Measurements from ENCODE around the gene MAGEA9.
"Not testable (repeated sequence)": the region's sequence is repeated elsewhere in the genome, so short reads cannot be mapped to it uniquely, and the experiment has no call there.

MAGEA9 gene, protein sequence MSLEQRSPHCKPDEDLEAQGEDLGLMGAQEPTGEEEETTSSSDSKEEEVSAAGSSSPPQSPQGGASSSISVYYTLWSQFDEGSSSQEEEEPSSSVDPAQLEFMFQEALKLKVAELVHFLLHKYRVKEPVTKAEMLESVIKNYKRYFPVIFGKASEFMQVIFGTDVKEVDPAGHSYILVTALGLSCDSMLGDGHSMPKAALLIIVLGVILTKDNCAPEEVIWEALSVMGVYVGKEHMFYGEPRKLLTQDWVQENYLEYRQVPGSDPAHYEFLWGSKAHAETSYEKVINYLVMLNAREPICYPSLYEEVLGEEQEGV
- total RNA-seq = 0 reads per million in 3 experiments

GRCh38 chrX:149781727-149782126 is at the start of gene MAGEA9:
Gene MAGEA9, plus strand, starts transcription at chrX:149781930. Its CDS starts 4,281 bp downstream, at chrX:149786211.
- not testable (repeated sequence) for DNase-seq

DNA sequence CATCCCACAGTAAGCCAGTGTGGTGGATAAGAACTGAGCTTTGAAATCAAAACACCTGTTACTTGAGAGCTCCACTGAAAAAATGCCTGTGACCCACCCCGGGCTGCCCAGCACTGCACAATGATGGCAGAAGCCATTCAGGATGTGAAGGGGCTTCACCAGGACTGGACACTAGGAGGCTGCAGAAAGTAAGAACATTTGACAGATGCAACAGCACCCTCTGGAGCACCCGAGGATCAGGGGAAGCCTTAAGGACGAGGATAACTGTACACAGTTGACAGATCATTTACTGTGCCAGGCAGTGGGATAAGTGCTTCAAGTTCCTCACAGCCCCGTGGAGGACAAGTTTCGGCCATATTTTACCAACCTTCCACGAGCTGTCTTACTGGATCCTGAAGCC is 39.5 kb upstream of the MAGEA9 start:
- not testable (repeated sequence) for DNase-seq

- not testable (repeated sequence) for DNase-seq
Measured at GRCh38 chrX:149746390-149747007, 35.2 kb upstream of the MAGEA9 start.

DNA sequence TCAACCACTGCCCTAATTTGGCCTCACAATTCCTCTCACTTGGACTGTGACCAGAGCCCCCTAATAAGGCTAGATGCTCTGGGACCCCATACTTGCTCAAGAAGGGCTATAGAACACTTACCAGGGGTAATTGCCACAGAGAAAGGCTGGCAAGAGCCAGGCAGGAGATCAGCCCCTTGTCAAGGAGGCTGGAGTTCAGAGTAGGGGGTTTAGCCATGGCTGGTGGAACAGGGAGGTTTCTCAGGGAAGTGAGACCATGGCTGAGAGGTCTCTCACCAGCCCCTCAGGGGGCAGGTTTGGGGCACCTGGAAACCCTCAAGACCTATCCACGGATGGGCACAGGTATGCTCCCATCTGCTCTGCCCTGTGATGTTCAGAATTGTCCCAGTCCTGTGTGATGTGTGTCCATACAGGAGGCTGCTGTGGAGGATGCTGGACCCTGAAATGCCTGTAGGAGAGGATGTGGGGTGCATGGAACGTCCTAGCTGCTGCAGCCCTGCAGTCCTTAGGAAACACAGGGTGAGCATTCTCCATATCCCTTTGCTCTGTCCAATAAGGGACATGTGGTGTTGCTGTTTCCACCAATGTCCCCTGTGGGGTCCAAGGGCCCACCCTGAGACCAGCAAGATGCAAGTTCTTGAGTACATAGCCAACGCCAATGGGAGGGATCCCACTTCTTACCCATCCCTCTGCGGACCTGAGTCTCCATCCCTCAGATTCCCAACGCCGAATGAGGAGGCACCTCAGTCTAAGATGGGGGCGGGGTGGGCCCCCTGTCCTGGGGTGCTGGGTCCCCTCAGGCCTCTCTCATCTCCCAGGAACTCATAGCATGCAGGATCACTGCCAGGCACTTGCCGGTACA is 24.3 kb upstream of the MAGEA9 start:
- no peak for DNase-seq

GRCh38 chrX:149758068-149758714 is 23.5 kb upstream of the MAGEA9 start:
- DNase-seq = no peak

DNA sequence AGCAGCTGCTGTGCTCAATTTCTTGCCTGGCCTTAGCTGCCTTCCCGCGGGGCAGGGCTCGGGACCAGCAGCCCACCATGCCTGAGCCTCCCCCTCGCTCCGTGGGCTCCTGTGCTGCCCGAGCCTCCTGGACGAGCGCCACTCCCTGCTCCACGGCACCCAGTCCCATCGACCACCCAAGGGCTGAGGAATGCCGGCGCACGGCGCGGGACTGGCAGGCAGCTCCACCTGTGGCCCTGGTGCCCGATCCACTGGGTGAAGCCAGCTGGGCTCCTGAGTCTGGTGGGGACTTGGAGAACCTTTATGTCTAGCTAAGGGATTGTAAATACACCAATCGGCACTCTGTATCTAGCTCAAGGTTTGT is 23.0 kb upstream of the MAGEA9 start:
- not testable (repeated sequence) for DNase-seq

DNA sequence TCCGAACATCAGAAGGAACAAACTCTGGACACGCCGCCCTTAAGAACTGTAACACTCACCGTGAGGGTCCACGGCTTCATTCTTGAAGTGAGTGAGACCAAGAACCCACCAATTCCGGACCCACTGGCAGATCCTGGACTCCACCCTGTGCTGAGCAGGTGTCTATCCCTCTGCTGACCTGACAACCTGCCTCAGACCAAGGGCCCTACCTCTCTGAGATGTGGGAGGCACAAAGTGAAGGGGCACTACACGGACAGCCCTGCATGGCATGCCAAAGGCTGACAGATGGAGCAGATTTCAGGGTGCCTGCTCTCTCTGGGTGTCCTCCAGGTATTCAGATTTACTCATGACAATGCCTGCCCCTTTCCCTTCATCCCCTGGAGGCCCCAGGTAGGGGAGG is 21.9 kb upstream of the MAGEA9 start:
- DNase-seq = no peak

GRCh38 chrX:149760965-149761364 is 20.8 kb upstream of the MAGEA9 start:
- DNase-seq = no peak

GRCh38 chrX:149761858-149762674 is 19.7 kb upstream of the MAGEA9 start:
- DNase-seq = not testable (repeated sequence)

GRCh38 chrX:149762696-149763614 is 18.8 kb upstream of the MAGEA9 start:
- no peak for DNase-seq

DNA sequence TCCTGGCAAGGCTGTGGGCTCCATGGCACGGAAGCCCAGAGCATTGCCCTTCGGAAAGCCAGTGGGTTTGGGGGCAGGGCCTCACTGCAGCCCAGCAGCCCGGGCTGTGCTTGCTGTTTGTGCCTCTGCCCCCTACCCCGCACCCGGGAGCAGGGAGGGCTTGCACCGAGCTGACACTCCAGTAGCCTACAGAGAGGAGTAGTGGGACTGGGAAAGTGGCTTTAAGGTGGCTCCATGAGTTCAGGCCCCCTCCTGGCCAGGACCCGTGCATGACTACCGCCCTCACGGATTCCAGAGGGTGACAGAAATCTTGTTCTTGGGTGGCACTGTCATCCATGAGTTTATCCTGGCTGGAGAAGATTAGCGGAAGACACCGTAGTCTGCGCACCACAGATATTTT is 11.4 kb upstream of the MAGEA9 start:
- not testable (repeated sequence) for DNase-seq

GRCh38 chrX:149773026-149773425 is 8.7 kb upstream of the MAGEA9 start:
- not testable (repeated sequence) for DNase-seq

DNA sequence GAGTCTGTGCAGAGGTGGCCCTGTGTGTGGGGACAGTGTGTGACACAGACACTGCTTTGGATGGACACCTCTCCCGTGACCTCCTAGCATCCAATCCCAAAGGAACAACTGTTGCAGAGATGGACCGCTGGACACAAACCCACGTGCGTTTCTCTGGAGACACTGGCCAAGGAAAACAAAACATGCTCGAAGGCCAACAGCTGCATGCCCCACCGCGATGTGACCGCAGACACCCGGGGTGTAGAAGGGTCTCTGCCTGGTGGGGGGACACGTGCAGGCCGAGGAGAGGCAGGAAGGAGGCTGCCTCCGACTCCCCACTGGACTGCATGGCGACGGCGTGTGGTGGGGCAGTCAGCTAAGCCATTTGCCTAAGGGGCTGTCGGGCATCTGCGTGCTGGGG is 8.0 kb upstream of the MAGEA9 start, which contains the start of gene HSFX1:
Gene HSFX1 (plus strand): TSS at position 301 of the 400 bp plus-strand sequence. CDS start 614 bp downstream, outside the sequence.
- not testable (repeated sequence) for DNase-seq

GRCh38 chrX:149777999-149778398 is 3.7 kb upstream of the MAGEA9 start:
- not testable (repeated sequence) for DNase-seq

DNA sequence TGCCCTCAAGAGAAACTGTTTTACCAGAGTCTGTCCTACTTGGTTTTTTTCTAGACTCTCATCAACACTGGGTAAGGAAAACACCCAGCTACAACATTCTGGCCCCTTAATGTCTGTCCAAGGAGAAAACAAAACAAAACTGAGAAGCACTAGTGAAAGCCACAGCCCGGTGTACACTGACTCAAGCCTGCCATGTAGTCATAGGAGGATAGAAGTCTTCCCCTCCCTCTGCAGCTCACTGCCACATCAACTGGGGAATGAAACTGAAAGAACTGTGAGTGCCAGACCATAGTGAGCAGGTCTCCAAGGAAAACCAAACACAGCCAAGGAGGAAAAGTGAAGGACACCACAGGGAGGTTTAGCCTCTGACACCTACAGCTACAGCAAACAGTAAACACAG is 13.8 kb downstream of the MAGEA9 start:
- DNase-seq = not testable (repeated sequence)

- DNase-seq = no peak
Measured at GRCh38 chrX:149799095-149799714, 17.5 kb downstream of the MAGEA9 start.

- DNase-seq = no peak
Measured at GRCh38 chrX:149799938-149800337, 18.2 kb downstream of the MAGEA9 start.

DNA sequence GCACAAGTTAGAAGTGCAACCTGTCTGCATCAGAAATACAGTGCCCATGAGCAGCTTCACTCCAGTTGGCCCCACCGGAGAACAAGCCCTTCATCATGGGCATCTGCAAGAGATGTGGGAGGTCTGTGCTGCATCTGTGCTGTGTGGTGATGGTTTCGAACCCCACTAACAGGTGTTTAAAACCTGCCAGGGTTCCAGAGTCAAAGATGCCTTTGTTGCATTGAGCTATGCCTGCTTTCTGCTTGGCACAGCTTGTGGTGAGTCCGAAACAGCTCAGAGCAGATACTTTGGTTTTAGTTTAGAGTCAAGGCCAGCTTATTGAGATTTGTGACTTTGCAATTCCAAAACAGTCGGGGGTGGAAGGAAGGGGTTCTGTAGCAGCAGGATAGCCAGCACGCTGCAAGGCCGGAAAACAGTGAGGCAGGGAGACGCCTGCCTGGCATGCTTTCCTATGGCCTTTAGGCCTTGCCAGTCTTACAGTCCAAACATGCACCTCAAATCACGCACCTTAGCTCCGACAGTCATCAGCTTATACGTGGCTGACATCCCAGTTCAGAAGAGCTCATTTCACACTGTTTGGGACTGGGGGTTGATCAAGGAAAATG is 21.8 kb downstream of the MAGEA9 start:
- DNase-seq = no peak

DNA sequence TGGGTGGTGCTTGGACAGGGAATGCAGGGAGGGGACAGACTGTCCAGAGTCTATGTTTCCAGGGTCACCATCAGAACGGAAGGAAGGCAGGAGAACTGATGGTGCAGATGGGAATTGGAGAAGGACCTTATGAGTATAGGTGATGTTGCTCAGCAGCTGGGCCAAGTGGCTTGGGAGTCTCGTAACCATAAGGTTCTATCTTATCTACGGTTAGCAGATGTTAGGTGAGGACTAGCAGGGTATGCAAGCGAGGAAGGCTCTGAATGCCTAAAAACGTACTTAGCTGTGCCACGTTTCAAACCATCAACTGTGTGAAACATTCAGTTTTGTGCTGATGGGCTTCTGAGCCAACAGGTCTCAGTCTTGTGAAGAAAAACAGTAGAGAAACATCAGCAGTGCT is 22.4 kb downstream of the MAGEA9 start:
- DNase-seq = no peak

Data from central memory CD4-positive, alpha-beta T cell (primary cell).